H1 (cell line): ENCODE measurements around the gene TAF6.

Experiments used
- EZH2 ChIP-seq: fragments of 200-600 bp; sonication (generic); IDR thresholded peaks from 2 replicates; pipeline ENCODE4 v1.7.1; 2012; ENCODE audit warnings: low read depth, mild to moderate bottlenecking, moderate library complexity, low read length, inconsistent platforms; ENCODE audit not compliant: severe bottlenecking
- FOSL1 ChIP-seq: IDR thresholded peaks from 2 replicates; pipeline ENCODE4 v1.6.1; 2011; ENCODE audit warnings: mild to moderate bottlenecking, low read depth, low read length, moderate library complexity; ENCODE audit not compliant: insufficient read depth
- SUZ12 ChIP-seq: fragments of 200-600 bp; sonication (generic); IDR thresholded peaks from 2 replicates; pipeline ENCODE4 v1.6.1; 2012; ENCODE audit warnings: mild to moderate bottlenecking, inconsistent platforms, low read length, moderate library complexity, mixed read lengths
- TAF1 ChIP-seq: IDR thresholded peaks from 2 replicates; pipeline ENCODE4 v1.6.1; 2011; ENCODE audit warnings: mild to moderate bottlenecking, low read depth, low read length
- TF ChIP-seq, protein P1 (sequence below), 3 experiments: IDR thresholded peaks; 1 replicate in 2 of 3; 2 replicates in 1 of 3; pipeline versions ENCODE4 v1.5.1 to v1.6.1; 2011; ENCODE audit warnings: low read length in 3 of 3, mild to moderate bottlenecking in 3 of 3, inconsistent platforms in 2 of 3, low read depth in 1 of 3, moderate library complexity in 1 of 3; ENCODE audit not compliant: insufficient read depth in 1 of 3; ENCODE audit errors: control extremely low read depth in 1 of 3

DNA sequence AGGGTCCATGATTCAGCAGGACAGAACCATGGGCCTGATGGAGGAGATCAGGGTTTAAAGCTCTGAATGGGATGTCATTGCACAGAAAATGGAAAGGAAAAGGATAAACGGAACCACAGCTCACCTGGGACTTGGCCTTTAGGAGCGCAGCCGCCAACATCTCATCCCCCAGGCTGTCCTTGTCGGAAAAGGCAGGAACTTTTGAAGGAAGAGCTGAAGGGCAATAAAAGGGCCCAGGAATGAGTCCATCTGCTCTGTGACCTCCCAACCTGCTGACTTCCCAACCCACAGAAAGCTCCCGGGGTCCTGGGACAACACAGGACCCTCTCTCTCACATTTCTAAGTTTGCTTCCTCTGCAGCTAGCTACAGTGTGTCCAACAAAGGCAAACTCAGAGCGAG lies 43.7 kb downstream of the TAF6 start:
- no peak for TF ChIP-seq FOSL1
- TF ChIP-seq TAF1, result no peak
- no peak for TF ChIP-seq SUZ12
- no peak for TF ChIP-seq EZH2
- TF ChIP-seq, protein P1, sequence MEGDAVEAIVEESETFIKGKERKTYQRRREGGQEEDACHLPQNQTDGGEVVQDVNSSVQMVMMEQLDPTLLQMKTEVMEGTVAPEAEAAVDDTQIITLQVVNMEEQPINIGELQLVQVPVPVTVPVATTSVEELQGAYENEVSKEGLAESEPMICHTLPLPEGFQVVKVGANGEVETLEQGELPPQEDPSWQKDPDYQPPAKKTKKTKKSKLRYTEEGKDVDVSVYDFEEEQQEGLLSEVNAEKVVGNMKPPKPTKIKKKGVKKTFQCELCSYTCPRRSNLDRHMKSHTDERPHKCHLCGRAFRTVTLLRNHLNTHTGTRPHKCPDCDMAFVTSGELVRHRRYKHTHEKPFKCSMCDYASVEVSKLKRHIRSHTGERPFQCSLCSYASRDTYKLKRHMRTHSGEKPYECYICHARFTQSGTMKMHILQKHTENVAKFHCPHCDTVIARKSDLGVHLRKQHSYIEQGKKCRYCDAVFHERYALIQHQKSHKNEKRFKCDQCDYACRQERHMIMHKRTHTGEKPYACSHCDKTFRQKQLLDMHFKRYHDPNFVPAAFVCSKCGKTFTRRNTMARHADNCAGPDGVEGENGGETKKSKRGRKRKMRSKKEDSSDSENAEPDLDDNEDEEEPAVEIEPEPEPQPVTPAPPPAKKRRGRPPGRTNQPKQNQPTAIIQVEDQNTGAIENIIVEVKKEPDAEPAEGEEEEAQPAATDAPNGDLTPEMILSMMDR (IDR thresholded peaks at IDR 0.05; ENCODE audit: control extremely low read depth in 1 of 3, insufficient read depth in 1 of 3, low read depth in 1 of 3, low read length in 3 of 3), result no peak
